Epithelial cell of prostate (primary cell): ENCODE measurements around the gene BPNT1.
"Not testable (repeated sequence)": the region's sequence is repeated elsewhere in the genome, so short reads cannot be mapped to it uniquely, and the experiment has no call there.

Experiments used
- DNase-seq: peaks from one replicate; pipeline ENCODE4 v3.0.0-alpha.2; 2011; ENCODE audit warnings: low read depth, low spot score
- H3K27ac ChIP-seq: fragments of 450-650 bp; 2 replicates; pipeline ENCODE4 v1.5.1; 2017; ENCODE audit warnings: mild to moderate bottlenecking

The BPNT1 gene

DNA sequence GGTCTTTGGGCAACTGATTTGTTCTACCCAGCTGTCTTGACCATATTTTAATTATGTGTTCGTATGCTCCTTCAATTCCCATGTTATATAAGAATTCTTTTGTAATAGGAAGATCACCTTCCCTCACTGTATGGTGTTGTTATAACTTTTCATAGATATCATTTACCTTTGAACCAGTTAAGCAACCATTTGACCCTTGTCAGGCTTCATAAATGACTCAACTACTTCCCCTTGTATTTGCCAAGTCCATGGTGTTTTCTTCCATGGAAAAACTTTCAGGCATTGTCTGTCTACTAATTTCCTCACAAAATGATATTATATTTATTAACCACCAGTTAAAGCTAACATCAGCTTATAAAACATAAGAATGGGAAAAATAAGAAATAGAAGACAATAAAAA lies 5.1 kb downstream of the BPNT1 start:
- no peak overlapping the region for H3K27ac ChIP-seq
- DNase-seq = no peak

DNA sequence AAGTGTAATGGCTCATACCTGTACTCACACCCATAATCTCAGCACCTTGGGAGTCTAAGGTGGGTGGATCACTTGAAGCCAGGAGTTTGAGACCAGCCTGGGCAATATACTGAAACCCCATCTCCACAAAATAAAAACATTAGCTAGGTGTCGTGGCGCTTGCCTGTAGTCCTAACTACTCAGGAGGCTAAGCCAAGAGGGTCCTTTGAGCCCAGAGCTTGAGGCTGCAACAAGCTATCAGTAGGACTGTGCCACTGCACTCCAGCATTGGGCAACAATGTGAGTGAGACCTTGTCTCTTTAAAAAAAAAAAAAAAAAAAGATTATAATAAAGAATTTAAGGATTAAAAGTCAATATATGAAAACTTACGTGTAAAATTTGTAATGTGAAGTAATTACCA lies 11.7 kb downstream of the BPNT1 start:
- no peak for DNase-seq
- H3K27ac ChIP-seq = no peak overlapping the region

DNA sequence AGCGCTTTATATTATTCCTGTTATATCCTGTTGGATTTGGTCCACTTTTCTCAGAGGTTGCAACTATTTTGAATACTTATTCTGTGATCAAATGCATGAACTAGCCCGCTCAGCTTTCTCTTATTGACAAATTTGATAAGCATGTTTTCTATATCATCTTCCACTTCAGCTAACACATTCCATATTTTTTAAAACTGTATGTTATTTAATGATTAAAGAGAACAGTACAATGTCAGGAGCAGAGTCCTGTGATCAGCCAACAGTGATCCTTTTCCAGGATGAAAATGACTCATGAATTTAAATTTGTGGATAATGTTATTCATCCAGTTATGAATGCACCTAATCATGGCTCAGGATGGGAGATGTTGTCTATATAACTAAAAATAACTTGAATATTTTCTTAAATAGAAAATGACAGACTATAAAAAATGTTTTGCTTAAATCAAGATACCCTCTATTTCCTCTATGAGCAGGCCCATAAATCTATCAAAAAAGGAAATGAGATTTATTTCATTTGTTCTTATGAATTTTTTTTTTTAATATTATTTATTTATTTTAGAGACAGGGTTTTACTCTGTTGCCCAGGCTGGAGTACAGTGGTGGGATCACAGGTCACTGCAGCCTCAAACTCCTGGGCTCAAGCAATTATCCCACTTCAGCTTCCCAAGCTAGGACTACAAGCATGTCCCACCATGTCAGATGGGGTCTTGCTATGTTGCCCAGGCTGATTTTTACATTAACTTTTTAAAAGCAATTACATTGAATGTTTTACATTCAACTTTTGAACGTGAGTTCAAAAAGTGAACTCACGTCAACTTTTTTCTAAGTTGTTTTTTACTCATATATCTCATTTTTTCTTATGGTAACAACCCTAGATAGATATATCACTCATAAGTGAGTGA lies 12.5 kb downstream of the BPNT1 start:
- DNase-seq = no peak

DNA sequence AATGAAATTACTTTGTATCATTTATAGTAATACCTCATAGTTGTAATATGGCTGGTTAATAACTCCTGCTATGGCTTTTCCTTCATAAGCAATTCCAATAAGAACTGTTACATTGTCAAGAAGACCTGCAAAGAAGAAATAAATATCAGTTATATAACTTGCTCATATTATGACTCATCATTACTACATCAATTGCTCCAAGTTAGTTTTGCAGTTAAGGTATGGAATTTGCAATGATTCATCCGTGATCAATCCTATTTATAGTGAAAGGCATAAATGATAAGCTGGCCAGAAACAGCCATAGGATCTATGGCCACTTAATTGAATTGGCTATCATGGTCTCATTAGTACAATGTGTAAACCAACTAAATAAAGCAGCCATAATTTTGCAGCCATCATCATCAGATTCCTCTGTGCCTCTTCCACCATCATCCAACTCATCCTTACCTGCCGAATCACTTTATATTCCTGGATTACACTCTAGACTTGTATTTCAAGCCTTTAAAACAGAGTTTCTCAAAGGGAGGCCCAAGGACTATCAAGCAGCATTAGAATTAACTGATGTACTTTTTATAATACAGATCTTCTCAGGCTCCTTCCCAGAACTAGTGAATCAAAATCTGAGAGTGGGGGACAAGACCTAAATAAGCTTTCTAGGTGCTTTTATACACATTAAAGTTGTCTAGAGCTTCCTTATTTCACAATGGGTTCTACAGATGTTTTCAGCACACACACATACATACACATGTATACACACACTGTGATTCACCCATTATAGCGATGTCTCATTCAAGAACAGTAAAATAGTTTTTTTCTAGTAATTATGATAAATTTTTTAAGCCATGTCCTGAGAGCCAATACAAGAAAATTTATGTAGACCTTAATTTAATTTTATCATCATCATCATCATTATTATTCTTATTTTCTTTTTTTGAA lies 22.1 kb downstream of the BPNT1 start:
- no peak for DNase-seq

More for the DNA sequence above, 12.5 kb downstream of the BPNT1 start:
- no peak overlapping the region for H3K27ac ChIP-seq

DNA sequence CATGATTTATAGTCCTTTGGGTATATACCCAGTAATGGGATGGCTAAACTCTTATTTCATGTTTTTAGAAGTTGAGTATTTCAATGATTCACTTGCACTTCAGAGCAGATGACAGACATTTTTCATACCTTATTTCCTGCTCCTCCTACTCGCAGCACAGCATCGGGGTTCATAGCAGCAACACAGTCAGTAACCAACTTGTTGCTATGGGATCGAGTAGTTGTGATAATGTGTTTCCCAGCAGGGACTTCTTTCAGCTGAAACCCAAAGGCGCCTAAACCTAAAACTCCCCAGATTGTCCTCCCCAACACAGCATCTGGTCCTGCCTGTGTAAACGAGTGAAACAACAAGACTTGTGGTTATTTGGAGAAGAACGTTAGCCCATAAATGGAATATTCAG lies 27.0 kb downstream of the BPNT1 start:
- DNase-seq = no peak
- no peak overlapping the region for H3K27ac ChIP-seq

More for the DNA sequence above, 22.1 kb downstream of the BPNT1 start:
- peak overlapping the region; percentile 19 for H3K27ac ChIP-seq

DNA sequence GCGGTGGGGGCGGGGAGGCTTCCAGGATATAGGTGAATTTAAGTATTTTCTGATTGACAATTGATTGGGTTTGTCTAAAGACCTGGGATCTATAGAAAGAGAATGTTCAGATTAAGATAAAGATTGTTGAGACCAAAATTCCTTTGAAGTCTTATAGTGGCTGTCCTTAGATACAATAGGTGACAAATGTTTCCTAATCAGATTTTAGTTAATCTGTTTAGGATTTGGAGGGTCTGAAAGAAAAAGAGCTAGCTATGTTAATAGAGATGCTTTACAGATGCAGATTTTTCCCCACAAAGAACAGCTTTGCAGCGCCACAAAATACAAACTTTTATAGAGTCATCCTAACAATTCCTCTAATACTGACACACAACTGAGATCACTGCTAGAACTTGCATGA lies 28.7 kb downstream of the BPNT1 start:
- no peak for DNase-seq
- H3K27ac ChIP-seq = no peak overlapping the region

DNA sequence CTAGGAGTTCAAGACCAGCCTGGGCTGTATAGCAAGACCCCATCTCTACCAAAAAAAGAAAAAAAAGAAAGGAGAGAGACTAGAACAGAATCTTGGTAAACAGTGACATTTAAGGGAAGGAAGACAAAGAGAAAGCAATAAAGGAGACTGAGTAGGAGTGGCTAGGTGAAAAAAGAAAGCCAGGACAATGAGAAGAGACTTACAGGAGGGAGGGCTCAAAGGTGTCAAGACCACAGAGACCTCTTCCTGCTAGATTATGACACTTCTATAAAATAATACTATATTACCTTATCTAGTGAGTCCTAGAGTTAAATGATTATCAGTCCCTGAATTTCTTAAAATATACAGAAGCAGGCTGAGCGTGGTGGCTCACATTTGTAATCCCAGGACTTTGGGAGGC lies 33.2 kb downstream of the BPNT1 start:
- no peak overlapping the region for H3K27ac ChIP-seq
- no peak for DNase-seq

DNA sequence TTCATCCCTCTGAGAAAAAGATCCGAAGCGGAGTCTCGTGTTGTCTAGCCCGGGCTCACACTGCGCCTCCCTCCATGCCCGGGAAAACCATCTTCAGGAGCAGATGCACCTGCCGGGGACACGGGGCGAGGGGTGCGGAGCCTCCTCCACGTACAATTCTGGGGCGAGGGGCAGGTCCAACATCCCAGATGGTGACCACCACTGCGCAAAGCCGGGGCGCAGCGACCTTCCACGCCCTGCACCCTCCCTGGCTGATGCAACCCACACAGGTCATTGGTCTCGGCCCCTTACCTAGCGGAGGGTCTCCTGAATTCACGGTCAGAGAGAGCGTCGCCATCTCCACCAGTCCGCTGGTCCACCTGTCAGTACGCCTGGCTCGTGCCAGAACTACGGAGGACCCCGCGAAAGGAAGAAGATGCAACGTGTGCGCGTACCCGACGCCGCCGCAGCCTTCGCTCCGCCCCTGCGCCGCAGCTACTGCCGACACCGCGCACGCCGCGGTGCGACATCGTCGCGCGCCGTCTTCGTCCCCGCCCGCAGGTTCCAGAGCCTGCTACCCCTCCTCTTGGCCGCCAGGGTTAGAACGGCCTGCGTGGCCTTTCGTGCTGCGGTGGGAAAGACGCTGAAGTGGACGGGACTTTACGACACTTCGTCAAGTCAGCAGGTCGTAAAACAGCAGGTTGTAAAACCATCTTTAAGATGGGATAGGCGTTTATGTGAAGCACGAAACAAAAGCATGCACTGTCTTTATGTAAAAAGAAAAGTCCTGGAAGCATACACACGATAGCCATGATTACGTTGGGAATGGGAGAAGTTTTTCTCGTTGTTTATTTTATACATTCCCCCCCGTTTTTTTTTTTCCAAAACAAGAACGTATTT lies 43.3 kb downstream of the BPNT1 start, which contains the start of gene EPRS1:
TSS of gene EPRS1 (minus strand) at position 454 of the 879 bp plus-strand sequence. CDS start at position 337, 117 bp downstream.
- peak; percentile 96 for DNase-seq
- peak within 1 kb of the TSS; percentile 85 for H3K27ac ChIP-seq

DNA sequence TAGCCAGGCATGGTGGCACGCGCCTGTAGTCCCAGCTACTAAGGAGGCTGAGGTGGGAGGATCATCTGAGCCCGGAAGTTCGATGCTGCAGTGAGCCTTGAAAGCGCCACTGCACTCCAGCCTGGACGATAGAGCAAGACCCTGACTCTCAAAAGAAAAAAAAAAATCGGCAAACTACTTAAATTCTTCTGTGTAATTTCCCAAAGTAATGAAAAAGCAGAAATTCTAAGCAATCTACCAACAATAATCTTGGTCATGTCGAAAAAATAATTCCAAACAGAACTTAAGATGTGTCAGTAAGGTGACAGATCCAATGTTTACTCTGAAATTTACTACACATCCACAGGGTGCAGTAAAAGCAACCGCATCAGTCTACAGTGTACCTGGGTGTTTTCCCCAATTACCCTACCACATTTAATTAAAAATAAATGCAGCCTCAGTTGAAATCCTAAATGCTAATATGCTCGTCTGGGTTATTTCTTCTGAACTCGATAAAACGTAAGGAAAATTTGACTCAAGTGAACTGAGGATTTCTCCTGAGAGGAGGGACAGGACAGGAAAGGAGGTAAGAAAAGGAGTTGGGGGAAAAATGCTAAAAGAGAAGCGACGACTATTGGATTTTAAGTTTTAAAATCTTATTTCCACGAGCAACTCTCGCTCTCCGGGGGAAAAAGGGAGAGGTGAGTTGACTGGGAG lies 44.1 kb downstream of the BPNT1 start:
- H3K27ac ChIP-seq = peak overlapping the region; percentile 85
- DNase-seq = no peak

DNA sequence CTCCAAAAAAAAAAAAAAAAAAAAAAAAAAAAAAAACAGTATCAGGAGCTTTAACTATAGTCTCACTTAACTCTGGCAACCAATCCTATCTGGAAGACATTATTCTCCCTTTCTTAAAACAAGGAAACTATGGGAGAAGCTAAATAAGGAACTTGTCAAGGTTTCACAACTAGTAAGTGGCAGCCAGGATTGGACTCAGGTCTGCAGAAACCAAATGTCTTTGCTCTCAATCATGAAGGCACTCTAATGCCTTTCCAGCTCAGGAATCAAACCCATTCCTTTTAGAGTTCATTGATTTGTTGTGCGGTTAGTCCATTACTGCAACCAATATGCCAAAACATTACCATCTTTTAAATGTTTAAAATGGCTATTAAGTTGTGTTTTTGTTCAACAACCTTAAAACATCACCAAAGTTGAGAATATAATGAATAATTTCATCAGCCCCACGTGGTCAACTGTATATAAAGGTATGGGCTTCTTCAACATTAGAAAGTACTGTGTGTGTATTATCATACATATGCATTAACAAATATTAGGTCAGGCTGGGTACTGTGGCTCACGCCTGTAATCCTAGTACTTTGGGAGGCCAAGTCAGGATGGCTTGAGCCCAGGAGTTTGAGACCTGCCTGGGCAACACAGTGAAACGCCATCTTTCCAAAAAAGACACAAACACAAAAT lies 44.8 kb downstream of the BPNT1 start:
- DNase-seq = no peak
- H3K27ac ChIP-seq = no peak overlapping the region

DNA sequence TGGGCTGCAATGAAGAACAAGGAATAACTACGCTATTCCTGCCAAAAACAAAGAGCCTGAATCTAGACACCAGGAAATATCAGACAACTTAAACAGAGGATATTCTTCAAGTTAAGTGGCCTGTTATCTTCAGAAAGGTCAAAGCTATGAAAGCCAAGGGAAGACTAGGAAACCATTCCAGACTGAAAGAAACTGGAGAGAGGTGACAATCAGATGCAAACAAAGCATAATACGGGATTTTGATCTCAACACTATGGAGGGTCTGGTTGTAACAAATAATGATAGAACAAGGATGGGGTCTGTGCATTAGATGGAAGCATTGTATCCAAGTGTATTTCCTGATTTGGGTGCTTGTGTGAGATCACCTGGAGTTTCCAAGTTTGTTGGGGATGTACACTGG lies 45.9 kb downstream of the BPNT1 start:
- no peak overlapping the region for H3K27ac ChIP-seq
- no peak for DNase-seq

DNA sequence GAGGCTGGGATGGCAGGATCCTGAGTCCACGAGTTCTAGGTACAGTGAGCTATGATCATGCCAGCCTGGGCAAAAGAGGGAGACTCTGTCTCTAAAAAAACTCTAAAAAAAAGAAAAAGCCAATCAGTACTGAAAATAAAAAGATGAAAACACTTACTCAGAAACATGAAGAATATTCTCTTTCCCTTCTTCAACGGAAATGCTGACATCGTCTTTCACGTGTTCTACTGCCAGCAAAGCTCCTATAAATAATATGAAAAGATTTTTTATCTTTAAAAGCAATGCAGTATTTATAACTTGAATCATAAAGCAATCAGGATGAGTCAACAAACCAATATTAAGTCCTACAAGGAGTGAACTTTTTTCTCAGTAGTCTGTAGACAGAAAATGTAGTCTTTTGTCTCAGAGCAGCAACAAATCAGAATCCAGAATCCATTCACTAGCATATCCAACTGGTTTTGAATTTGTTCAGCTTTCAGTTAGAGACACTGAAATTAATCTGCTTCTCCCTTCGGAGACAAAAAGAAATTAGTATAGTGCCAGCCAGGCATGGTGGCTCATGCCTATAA lies 49.5 kb downstream of the BPNT1 start:
- no peak for DNase-seq
- no peak overlapping the region for H3K27ac ChIP-seq

DNA sequence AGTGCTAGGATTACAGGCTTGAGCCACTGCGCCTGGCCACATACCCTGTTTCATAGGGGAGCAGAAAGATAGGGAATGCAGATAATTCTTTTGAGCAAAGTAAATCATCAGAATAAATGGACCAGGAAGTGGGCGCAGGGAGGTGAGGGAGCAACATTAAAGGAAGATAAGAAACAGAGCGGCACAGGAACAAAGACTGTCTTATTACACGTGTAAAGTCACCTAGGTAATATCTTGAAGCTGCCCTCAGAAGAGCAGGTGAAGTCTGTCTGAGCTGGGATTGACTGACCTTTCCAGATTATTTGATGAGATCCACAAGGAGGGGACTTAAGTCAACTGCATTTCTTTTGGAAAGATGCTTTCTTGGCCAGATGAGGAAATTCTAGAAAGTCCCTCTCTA lies 50.9 kb downstream of the BPNT1 start:
- DNase-seq = no peak
- no peak overlapping the region for H3K27ac ChIP-seq

DNA sequence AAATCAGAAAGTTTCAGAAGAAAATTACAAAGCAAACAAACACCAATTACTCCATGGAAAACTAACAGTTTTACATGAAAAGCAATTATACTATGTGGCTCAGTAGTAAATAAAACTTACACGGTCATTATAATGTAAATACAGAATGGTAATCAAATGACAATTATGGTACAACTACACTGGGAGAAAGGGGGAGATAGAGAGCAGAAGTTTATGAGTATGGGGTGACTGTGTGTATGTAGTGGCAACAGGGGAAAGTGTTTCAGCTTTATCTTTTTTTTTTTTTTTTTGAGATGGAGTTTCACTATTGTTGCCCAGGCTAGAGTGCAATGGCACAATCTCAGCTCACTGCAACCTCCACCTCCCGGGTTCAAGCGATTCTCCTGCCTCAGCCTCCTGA lies 51.8 kb downstream of the BPNT1 start:
- H3K27ac ChIP-seq, DNase-seq: not testable (repeated sequence)

DNA sequence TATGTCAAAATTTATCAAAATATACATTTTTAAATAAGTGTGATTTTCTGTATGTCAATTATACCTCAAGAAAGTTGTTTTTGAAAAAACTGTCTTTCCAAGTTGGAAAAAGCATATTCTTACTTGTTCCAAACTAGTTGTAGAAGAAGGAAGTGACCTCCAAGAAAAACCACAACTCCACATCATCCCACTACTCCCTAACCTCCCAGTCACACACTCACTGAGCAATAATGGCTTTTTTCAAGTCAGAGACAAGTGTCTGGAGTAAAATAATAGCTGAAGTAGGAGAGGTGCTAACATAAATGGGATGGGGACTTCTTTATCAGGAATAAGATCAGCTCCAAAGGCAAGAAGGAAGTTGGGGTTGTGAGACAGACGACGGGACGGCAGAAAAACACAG lies 56.7 kb downstream of the BPNT1 start:
- no peak for DNase-seq
- no peak overlapping the region for H3K27ac ChIP-seq

DNA sequence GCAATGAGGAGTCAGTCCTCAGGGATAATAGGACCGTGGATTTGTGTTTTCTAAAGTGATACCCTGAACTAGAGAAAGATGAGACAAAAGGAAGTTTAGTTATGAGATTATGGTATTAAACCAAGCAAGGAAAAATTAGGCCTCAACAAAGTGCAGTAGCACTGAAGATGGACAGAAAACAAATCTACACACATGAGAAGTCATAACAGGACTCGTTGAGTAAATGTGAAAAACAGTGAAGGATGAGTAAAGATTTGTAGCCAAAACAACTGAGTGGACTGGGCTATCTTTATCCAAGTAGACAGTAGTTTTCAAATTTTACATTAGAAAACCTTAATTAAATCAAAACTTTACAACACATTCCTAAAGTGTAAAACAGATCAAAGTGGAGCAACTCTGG lies 58.3 kb downstream of the BPNT1 start:
- no peak for DNase-seq
- H3K27ac ChIP-seq = no peak overlapping the region

DNA sequence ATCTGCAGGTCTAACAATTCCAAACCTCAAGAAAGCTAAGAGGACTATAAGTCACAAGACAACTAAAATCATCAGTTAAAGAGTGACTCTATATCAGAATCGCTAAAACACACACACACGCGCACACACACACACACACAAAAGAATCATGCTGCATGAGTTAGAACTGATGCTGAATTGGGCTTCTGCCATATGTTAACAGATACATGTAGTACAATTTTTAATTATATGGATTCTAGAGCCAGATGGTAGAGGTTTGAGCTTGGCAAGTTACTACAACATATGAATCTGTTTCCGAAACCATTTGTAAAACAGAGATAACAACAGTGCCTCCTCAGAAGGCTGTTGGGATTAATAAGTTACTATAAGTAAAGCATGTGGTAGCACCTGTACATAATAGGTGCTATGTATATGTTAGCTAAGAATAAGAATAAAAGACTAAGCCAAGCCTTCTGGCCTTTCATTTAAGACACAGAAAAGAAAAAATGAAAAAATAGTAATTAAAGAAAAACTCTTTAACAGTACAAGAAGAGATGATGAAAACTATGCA lies 61.2 kb downstream of the BPNT1 start:
- no peak for DNase-seq
- no peak overlapping the region for H3K27ac ChIP-seq

DNA sequence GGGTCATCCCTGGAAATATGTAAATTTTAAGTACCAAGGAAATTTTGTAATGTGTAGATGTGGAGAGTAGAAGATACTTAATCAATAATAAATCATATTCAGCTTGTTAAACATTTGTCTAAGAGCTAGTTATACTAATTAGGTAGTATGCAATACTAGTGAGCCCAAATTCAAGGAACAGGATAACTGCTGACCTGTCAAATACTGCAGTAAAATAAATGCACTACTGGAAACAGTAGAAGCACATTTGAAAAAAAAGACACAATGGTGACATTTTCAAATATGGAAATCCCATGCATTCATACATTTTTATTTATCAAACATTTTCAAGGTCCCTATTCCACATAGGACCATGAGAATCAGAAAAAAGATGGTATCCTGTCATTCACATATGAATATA lies 70.5 kb downstream of the BPNT1 start:
- DNase-seq = no peak

More for the DNA sequence above, 70.5 kb downstream of the BPNT1 start:
- no peak overlapping the region for H3K27ac ChIP-seq
